Measurements from ENCODE around the gene TLR6.
A peak's percentile ranks its signal among the peaks of the same experiment; 100 is the strongest.

The TLR6 gene

DNA sequence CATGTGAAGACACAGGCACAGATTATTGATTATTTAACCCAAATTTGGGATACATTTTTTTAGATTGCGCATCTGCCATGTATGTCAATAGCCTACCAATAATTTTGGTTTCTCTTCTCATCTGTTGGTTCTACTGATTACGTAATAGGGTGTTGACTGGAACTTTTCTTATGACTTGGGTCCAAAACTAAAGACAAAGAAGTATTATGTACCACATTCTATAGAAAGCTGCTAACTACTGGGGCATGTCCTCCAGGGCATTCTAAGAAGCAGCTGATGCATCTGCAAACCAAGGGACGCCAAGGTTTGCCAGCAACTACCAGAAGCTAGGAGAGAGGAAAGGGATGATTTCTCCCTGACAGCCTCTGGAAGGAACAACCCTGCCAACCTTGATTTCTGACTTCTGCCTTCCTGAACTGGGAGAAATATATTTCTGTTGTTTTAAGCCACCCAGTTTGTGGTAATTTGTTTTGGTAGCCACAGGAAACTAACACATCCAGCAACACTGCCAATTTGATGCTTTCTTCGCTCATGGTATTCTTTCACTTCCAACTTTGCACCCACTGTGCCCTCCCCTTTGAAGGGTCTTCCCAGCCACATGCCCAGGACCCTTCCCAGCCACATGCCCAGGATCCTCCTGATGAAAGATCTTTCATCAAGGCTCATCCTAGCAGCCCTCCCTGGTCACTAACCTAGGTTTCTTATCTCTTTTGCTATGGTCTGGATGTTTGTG, 36.1 kb downstream of the TLR6 start:
- no peak overlapping the region for H3K4me3 ChIP-seq (ENCODE audit: low read depth, low read length)
- TF ChIP-seq MYC (IDR thresholded peaks at IDR 0.05; ENCODE audit: low read depth, low read length) (no peak), POLR2A (IDR thresholded peaks at IDR 0.05; ENCODE audit: extremely low read depth, insufficient read length) (no peak)
- TF ChIP-seq, protein P1, sequence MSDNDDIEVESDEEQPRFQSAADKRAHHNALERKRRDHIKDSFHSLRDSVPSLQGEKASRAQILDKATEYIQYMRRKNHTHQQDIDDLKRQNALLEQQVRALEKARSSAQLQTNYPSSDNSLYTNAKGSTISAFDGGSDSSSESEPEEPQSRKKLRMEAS (IDR thresholded peaks at IDR 0.05; ENCODE audit: low read depth, low read length): no peak
- TF ChIP-seq, protein P2, sequence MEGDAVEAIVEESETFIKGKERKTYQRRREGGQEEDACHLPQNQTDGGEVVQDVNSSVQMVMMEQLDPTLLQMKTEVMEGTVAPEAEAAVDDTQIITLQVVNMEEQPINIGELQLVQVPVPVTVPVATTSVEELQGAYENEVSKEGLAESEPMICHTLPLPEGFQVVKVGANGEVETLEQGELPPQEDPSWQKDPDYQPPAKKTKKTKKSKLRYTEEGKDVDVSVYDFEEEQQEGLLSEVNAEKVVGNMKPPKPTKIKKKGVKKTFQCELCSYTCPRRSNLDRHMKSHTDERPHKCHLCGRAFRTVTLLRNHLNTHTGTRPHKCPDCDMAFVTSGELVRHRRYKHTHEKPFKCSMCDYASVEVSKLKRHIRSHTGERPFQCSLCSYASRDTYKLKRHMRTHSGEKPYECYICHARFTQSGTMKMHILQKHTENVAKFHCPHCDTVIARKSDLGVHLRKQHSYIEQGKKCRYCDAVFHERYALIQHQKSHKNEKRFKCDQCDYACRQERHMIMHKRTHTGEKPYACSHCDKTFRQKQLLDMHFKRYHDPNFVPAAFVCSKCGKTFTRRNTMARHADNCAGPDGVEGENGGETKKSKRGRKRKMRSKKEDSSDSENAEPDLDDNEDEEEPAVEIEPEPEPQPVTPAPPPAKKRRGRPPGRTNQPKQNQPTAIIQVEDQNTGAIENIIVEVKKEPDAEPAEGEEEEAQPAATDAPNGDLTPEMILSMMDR (IDR thresholded peaks at IDR 0.05; ENCODE audit: low read depth, low read length): no peak
- DNase-seq (ENCODE audit: low read depth): no peak

DNA sequence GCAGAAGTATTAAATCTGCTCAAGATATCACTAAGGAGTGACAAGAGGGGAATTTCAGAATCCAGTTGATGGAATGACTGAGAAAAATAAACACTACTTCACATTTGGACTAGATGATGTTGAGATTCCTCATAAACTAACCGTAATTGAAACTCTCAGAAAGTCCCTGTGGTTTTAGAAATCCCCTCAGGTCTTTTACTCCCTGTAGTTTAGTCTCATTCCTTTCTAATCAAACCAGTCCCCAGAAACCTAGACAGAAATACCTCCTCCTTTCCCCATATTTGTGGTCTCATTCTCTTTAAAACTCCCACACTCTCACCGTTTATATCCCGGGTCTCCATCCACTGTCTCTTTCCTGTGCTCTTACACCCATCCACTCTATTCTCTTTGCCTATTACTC, 37.0 kb downstream of the TLR6 start:
- H3K4me3 ChIP-seq (ENCODE audit: low read depth, low read length): no peak overlapping the region
- DNase-seq (ENCODE audit: low read depth): no peak
- TF ChIP-seq, protein P2 (IDR thresholded peaks at IDR 0.05; ENCODE audit: low read depth, low read length): no peak
- TF ChIP-seq MYC (IDR thresholded peaks at IDR 0.05; ENCODE audit: low read depth, low read length): no peak
- TF ChIP-seq, protein P1 (IDR thresholded peaks at IDR 0.05; ENCODE audit: low read depth, low read length): no peak
- TF ChIP-seq POLR2A (IDR thresholded peaks at IDR 0.05; ENCODE audit: extremely low read depth, insufficient read length): no peak

DNA sequence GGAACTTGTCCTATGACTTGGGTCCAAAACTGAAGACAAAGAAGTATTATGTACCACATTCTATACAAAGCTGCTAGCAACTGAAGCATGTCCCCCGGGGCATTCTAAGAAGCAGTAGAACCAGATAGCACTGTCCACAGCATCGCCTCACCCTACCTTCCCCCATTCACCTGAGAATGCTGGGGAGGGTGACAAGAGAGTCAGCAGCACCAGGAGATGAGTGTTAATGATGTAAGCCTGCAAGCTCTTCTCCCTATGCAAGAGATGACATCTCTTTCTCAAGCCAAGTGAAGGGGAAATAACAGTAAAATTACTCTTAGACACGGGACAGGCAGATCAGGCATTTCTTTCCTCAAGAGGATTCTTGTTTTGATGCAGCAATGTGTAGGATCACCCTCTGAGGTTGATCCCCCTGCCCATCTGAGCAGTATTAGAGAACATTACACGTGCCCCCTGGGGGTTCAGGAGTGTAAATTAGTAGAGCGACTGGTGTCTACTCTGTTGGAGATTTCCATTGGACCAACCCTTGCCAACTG, 38.1 kb downstream of the TLR6 start:
- DNase-seq (ENCODE audit: low read depth): no peak
- TF ChIP-seq, protein P1 (IDR thresholded peaks at IDR 0.05; ENCODE audit: low read depth, low read length): no peak
- TF ChIP-seq, protein P2 (IDR thresholded peaks at IDR 0.05; ENCODE audit: low read depth, low read length): no peak
- TF ChIP-seq POLR2A (IDR thresholded peaks at IDR 0.05; ENCODE audit: extremely low read depth, insufficient read length) (no peak), MYC (IDR thresholded peaks at IDR 0.05; ENCODE audit: low read depth, low read length) (no peak)
- no peak overlapping the region for H3K4me3 ChIP-seq (ENCODE audit: low read depth, low read length)

DNA sequence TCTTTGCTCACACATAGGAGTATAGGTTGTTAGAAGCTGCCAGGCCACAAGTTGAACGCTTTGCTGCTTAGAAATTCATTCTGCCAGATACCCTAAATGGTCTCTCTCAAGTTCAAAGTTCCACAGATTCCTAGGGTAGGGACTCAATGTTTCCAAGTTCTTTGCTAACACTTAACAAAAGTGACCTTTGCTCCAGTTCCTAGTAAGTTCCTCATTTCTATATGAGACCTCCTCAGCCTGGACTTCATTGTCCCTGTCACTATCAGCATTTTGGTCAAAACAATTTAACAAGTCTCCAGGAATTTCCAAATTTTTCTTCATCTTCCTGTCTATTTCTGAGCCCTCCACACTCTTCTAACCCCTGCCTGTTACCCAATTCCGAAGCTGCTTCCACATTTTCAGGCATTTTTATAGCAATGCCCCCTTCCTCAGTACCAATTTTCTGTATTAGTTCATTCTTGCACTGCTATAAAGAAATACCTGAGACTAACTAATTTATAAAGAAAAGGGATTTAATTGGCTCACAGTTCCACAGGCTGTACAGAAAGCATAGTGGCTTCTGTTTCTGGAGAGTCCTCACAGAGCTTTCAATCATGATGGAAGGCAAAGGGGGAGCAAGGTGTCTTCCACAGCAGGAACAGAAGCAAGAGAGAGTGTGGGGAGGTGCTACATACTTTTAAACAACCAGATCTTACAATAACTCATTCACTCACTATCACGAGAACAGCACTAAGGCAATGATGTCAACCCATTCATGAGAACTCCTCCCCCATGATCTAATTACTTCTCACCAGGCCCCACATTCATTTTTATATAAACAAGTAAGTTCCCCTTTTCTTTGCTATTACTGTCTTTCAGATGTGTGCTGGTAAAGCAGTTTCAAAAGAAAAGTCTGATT, 40.5 kb downstream of the TLR6 start:
- peak; percentile 78 for DNase-seq (ENCODE audit: low read depth)
- TF ChIP-seq, protein P1 (IDR thresholded peaks at IDR 0.05; ENCODE audit: low read depth, low read length): no peak
- TF ChIP-seq, protein P2 (IDR thresholded peaks at IDR 0.05; ENCODE audit: low read depth, low read length): no peak
- no peak for TF ChIP-seq POLR2A (IDR thresholded peaks at IDR 0.05; ENCODE audit: extremely low read depth, insufficient read length)
- no peak for TF ChIP-seq MYC (IDR thresholded peaks at IDR 0.05; ENCODE audit: low read depth, low read length)
- H3K4me3 ChIP-seq (ENCODE audit: low read depth, low read length): no peak overlapping the region

DNA sequence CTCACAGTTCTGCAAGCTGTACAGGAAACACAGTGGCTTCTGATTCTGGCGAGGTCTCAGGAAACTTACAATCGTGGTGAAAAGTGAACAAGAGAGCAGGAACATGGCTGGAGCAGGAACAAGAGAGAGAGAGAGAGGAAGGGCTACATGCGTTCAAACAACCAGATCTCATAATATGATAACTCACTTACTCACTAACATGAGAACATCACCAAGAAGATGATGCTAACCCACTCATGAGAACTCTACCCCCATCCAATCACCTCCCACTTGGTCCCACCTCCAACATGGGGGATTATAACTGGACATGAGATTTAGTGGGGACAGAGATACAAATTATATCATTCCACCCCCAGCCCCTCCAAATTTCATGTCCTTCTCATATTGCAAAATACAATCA, 42.2 kb downstream of the TLR6 start:
- no peak for DNase-seq (ENCODE audit: low read depth)
- TF ChIP-seq POLR2A (IDR thresholded peaks at IDR 0.05; ENCODE audit: extremely low read depth, insufficient read length) (no peak), MYC (IDR thresholded peaks at IDR 0.05; ENCODE audit: low read depth, low read length) (no peak)
- TF ChIP-seq, protein P2 (IDR thresholded peaks at IDR 0.05; ENCODE audit: low read depth, low read length): no peak
- TF ChIP-seq, protein P1 (IDR thresholded peaks at IDR 0.05; ENCODE audit: low read depth, low read length): no peak

More for the DNA sequence above, 42.2 kb downstream of the TLR6 start:
- H3K4me3 ChIP-seq (ENCODE audit: low read depth, low read length): no peak overlapping the region
